Endothelial cell of umbilical vein (primary cell): ENCODE measurements around the gene PON2. TPM values are rescaled to one million over a fixed set of nuclear protein-coding genes. Genes with fewer than 3 reads are reported as not detected.

Source experiments
- BruUV-seq: library from RNA; stranded (reverse); fragments of 400-500 nt; replicated peaks from 2 replicates; lab custom pipeline; 2021; lab: Mats Ljungman, UMichigan
- CTCF ChIA-PET: fragments of 300-600, 350-600 bp; sonication (Branson Sonifier 250); formaldehyde crosslinking; loops from one replicate; lab custom pipeline; 2021; ENCODE audit warnings: antibody characterized with exemption, inconsistent platforms; lab: Charles Lee
- POLR2A ChIA-PET: fragments of 300-600, 350-600 bp; sonication (Branson Sonifier 250); formaldehyde crosslinking; loops from one replicate; lab custom pipeline; 2021; ENCODE audit warnings: antibody characterized with exemption, inconsistent platforms; lab: Charles Lee
- DNase-seq: peaks from one replicate; pipeline ENCODE4 v3.0.0-alpha.2; 2011; ENCODE audit warnings: low read depth, low spot score
- FAIRE-seq: peaks from 2 replicates; lab custom pipeline; 2011; peaks lifted over from hg19 to GRCh38; lab: Jason Lieb, UNC
- H2AFZ ChIP-seq: 2 replicates; pipeline ENCODE4 v1.6.0; 2012; ENCODE audit warnings: low read depth, low read length, control low read depth, inconsistent platforms
- H3K27ac ChIP-seq: 2 replicates; pipeline ENCODE4 v1.5.1; 2011; ENCODE audit warnings: low read depth, mild to moderate bottlenecking, control low read depth, low read length, moderate library complexity; ENCODE audit not compliant: insufficient read depth
- H3K27me3 ChIP-seq, 2 experiments: 2 replicates each; pipeline versions ENCODE4 v1.6.0 to v1.6.1; 2011; ENCODE audit warnings: low read length in 2 of 2, mixed read lengths in 1 of 2; ENCODE audit not compliant: control insufficient read depth in 2 of 2, insufficient read depth in 2 of 2
- H3K36me3 ChIP-seq, 2 experiments: 2 replicates in 1 of 2; 3 replicates in 1 of 2; pipeline ENCODE4 v1.5.1; 2011; ENCODE audit warnings: low read length in 2 of 2, mild to moderate bottlenecking in 1 of 2, moderate library complexity in 1 of 2; ENCODE audit not compliant: control insufficient read depth in 2 of 2, insufficient read depth in 2 of 2; ENCODE audit errors: extremely low read depth in 1 of 2
- H3K4me1 ChIP-seq: 3 replicates; pipeline ENCODE4 v1.5.1; 2011; ENCODE audit warnings: mild to moderate bottlenecking, low read length; ENCODE audit not compliant: control insufficient read depth, insufficient read depth; ENCODE audit errors: extremely low read depth
- H3K4me2 ChIP-seq: 2 replicates; pipeline ENCODE4 v1.6.1; 2011; ENCODE audit warnings: low read length, control low read depth, mixed read lengths; ENCODE audit not compliant: insufficient read depth
- H3K4me3 ChIP-seq, 3 experiments: fragments of 200-600 bp in 1 of 3; sonication (generic), shearing (Covaris generic) in 1 of 3; replicated peaks in 1 of 3; 2 replicates each; pipeline ENCODE4 v1.5.1; 2011 to 2016; ENCODE audit warnings: control low read depth in 3 of 3, low read length in 3 of 3, mild to moderate bottlenecking in 2 of 3, inconsistent platforms in 1 of 3, low read depth in 1 of 3, moderate library complexity in 1 of 3; ENCODE audit not compliant: insufficient read depth in 1 of 3
- H3K79me2 ChIP-seq: 2 replicates; pipeline ENCODE4 v1.6.0; 2012; ENCODE audit warnings: low read length, inconsistent platforms; ENCODE audit not compliant: control insufficient read depth, insufficient read depth
- H3K9ac ChIP-seq: replicated peaks from 2 replicates; pipeline ENCODE3; 2011; ENCODE audit warnings: low read length, control low read depth; ENCODE audit not compliant: insufficient read depth; ENCODE audit errors: extremely low read depth
- H3K9me1 ChIP-seq: replicated peaks from 3 replicates; pipeline ENCODE4 v1.6.0; 2011; ENCODE audit warnings: mild to moderate bottlenecking, low read length; ENCODE audit not compliant: control insufficient read depth, insufficient read depth; ENCODE audit errors: extremely low read depth
- H3K9me3 ChIP-seq: replicated peaks from 2 replicates; pipeline ENCODE4 v1.5.1; 2012; ENCODE audit warnings: low read length, inconsistent platforms; ENCODE audit not compliant: control insufficient read depth, insufficient read depth
- H4K20me1 ChIP-seq: replicated peaks from 2 replicates; pipeline ENCODE3; 2011; ENCODE audit warnings: mild to moderate bottlenecking, low read length; ENCODE audit not compliant: control insufficient read depth, insufficient read depth; ENCODE audit errors: extremely low read depth
- CTCF ChIP-seq, 2 donors: IDR thresholded peaks; 1 replicate in 1 of 2; 2 replicates in 1 of 2; pipeline ENCODE4 v1.5.1; 2011; ENCODE audit warnings: low read length in 2 of 2, mild to moderate bottlenecking in 2 of 2, moderate library complexity in 2 of 2, control low read depth in 1 of 2, inconsistent platforms in 1 of 2, low read depth in 1 of 2; ENCODE audit not compliant: insufficient read depth in 1 of 2; ENCODE audit errors: extremely low read depth in 1 of 2
- EZH2 ChIP-seq: IDR thresholded peaks from 2 replicates; pipeline ENCODE4 v1.6.1; 2012; ENCODE audit warnings: borderline replicate concordance, low read depth, mild to moderate bottlenecking, moderate library complexity, low read length, inconsistent platforms; ENCODE audit not compliant: severe bottlenecking
- FOS ChIP-seq: IDR thresholded peaks from 2 replicates; pipeline ENCODE4 v1.6.1; 2011; ENCODE audit warnings: mild to moderate bottlenecking, low read length, moderate library complexity, borderline replicate concordance; ENCODE audit not compliant: insufficient read depth
- GATA2 ChIP-seq: IDR thresholded peaks from 2 replicates; pipeline ENCODE4 v1.7.0; 2011; ENCODE audit warnings: low read depth, mild to moderate bottlenecking, moderate library complexity, mixed read lengths, low read length; ENCODE audit not compliant: insufficient read length, insufficient read depth
- JUN ChIP-seq: IDR thresholded peaks from 2 replicates; pipeline ENCODE4 v1.6.1; 2011; ENCODE audit warnings: borderline replicate concordance, low read depth; ENCODE audit not compliant: insufficient read length, insufficient read depth
- MYC ChIP-seq: IDR thresholded peaks from one replicate; pipeline ENCODE4 v1.6.1; 2011; ENCODE audit warnings: mild to moderate bottlenecking, low read depth, low read length
- POLR2A ChIP-seq: IDR thresholded peaks from 2 replicates; pipeline ENCODE4 v1.6.1; 2012; ENCODE audit warnings: low read depth, mild to moderate bottlenecking, control low read depth, low read length
- POLR2AphosphoS5 ChIP-seq: IDR thresholded peaks from 2 replicates; pipeline ENCODE4 v1.6.1; 2012; ENCODE audit warnings: low read depth, mild to moderate bottlenecking, control low read depth, low read length, moderate library complexity; ENCODE audit not compliant: insufficient read depth
- dilution Hi-C: fragments of 300-500 bp; cut with MboI; formaldehyde crosslinking; loops from one replicate; pipeline ENCODE4 v1.15.0; 2019; ENCODE audit warnings: low sequenced_read_pairs; ENCODE audit not compliant: extremely low pct_ligation_motif_present
- intact Hi-C: fragments of 100-400 bp; cut with micrococcal nuclease; formaldehyde crosslinking; loops from one replicate; pipeline ENCODE4 v1.10.0; 2022
- polyA plus RNA-seq, 4 experiments: library from polyadenylated mRNA; depleted of rRNA in 3 of 4; stranded (reverse) in 3 of 4; unstranded in 1 of 4; fragments of >200 nt; gene quantifications; 2 replicates each; pipeline versions ENCODE4 v1.2.1 to v1.2.3, GENCODE V29; 2011 to 2012; ENCODE audit warnings: missing spikeins in 1 of 4
- total RNA-seq: library from RNA; stranded (reverse); gene quantifications from 2 replicates; pipeline ENCODE4 v1.2.3, GENCODE V29; 2021
- TF ChIP-seq, protein P1 (sequence below): IDR thresholded peaks from 2 replicates; pipeline ENCODE4 v1.6.1; 2011; ENCODE audit not compliant: insufficient read depth, insufficient read length

The PON2 gene
- total and polyA plus RNA-seq, 2 donors (not counting 3 experiments of a cell fraction or from before 2014, with no cell fraction given): 110 to 125 TPM

DNA sequence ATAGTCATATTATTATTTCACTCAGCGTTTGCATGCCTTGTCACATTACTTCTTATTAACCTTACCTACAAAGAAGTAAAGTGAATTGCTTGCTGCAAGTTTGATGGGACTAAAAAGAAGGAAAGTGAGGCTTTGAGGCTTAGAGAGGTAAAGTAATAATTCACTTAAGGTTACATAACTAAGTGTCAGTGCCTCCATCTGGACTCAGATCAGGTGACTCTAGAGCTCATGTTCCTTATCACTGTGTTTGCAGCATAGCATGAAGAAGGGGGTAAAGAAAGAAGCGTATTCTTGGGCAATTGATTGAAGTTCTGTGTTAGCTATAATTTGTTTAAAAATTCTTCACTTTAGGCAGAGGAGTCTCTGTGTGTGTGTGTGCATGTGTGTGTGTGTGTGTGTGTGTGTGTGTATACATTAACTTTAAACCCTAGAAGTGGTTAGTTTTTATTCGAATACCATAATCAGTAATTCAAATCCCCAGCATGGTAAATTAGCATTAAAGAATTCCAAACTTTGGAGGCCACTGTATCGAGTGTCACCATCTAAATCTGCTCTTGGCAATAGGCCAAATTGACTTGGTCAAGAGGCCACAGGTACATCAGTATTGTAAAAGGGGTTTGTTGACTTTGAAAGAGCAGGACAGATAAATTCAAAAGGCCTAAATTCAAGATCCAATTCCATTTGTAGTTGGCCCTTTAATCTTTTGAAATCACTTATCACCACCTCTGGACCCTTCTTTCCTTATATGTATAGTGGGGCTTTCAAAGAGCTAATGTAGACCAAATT, 36.5 kb downstream of the PON2 start:
- FAIRE-seq (no peak), DNase-seq (no peak)
- H4K20me1 ChIP-seq: no peaks in the 10 kb centered on the region
- no peaks in the 10 kb centered on the region for H3K27me3 ChIP-seq
- H3K36me3 ChIP-seq: no peaks in the 10 kb centered on the region
- dilution Hi-C loops (no loop called here), intact Hi-C loops (no loop called here)
- H3K79me2 ChIP-seq: no peaks in the 10 kb centered on the region
- no TSS peak for BruUV-seq
- H3K4me2 ChIP-seq: no peak overlapping the region
- H3K4me3 ChIP-seq: no peak overlapping the region
- CTCF ChIA-PET: no interaction called here
- H3K4me1 ChIP-seq: peaks cover 4% of the 10 kb centered on the region
- no peak overlapping the region for H2AFZ ChIP-seq
- POLR2A ChIA-PET: no interaction called here
- no peaks in the 10 kb centered on the region for H3K9me1 ChIP-seq
- H3K9me3 ChIP-seq: no peaks in the 10 kb centered on the region
- no peak for TF ChIP-seq POLR2A
- no peak for TF ChIP-seq CTCF (IDR thresholded peaks at IDR 0.05; ENCODE audit: extremely low read depth in 1 of 2, insufficient read depth in 1 of 2, low read depth in 1 of 2, low read length in 2 of 2)
- TF ChIP-seq MYC: no peak
- TF ChIP-seq JUN: no peak
- TF ChIP-seq FOS: no peak
- TF ChIP-seq EZH2: no peak
- no peak for TF ChIP-seq POLR2AphosphoS5
- TF ChIP-seq GATA2: no peak
- TF ChIP-seq, protein P1, sequence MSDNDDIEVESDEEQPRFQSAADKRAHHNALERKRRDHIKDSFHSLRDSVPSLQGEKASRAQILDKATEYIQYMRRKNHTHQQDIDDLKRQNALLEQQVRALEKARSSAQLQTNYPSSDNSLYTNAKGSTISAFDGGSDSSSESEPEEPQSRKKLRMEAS: no peak
- H3K27ac ChIP-seq: no peak overlapping the region
- H3K9ac ChIP-seq: no peak overlapping the region
